Suppressor macrophage treated with lipopolysaccharide for 1 hour (primary cell): ENCODE data around the gene ENHO.
"Not testable (repeated sequence)": the region's sequence is repeated elsewhere in the genome, so short reads cannot be mapped to it uniquely, and the experiment has no call there.

Source experiments
- DNase-seq, 3 donors: peaks; one replicate each; pipeline ENCODE4 v3.0.0-alpha.2; 2020 to 2022

The ENHO gene

GRCh38 chr9:34555002-34555348 is 32.2 kb upstream of the ENHO start:
- no peak for DNase-seq

DNA sequence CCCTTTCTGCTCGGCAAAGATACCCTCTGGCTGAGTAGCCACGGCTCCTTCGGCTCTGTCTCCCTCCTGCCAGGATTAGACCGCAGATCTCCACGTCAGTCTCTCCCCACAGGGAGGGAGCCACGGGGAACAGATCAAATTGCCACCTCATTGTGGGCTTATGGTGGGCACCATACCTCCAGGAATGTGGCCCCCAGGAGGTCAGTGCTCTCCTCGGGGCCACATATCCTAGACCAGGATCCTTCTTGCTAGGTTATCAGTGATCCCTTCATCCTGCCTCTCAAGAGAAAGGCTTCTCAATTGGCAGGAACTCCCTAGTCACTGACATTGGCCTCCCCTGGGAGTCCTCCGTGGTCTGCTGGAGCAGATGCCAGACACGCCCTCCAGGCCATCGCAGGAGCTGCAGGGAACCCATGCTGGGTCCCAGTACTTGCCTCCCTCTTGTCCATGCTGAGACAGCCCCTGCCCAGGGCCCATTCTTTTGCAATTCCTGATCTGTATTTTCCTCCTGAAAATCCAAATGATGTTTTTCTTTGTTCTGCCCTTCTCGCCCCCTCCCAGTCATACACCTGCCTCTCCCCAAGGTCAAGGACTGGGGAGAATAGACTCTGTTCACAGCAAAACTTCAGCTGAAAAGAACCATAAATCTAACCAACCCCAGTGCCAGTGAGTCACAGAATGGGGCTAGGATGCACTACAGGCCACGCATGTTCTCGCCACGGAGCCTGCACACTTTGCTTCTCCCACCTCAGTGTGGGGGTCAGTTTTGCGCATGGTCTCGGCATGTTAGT is 31.6 kb upstream of the ENHO start:
- no peak for DNase-seq

DNA sequence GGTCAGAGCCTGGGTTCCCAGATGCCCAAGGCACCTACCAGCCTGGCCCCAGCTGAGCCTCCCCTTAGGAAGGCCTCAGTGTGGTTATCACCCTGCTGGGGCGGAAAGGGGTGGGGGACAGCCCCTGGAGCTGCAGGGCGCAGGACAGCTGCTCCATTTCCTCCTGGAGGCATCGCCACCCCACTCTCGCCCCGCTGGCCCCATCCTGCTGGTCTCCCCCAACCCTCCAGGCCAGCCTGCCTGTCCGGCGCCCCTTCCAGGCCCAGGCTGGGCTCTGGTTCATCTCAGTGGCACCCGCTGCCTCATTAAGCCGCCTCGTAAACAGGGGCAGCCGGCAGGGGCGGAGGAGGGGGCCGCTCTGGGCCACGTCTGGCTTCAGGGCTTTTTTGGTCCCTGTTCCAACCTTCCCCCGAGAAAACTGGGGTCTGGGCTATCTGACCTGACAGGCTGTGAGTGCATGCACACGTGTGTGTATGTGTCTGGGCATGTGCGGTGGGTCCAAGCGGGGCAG is 30.8 kb upstream of the ENHO start:
- no peak for DNase-seq

- no peak for DNase-seq
These were observed 30.2 kb upstream of the ENHO start for GRCh38 chr9:34552986-34553385.

GRCh38 chr9:34552606-34552981 is 29.8 kb upstream of the ENHO start:
- no peak for DNase-seq

- DNase-seq: no peak
These were observed 29.2 kb upstream of the ENHO start for GRCh38 chr9:34551751-34552605.

- no peak for DNase-seq
These were observed 28.0 kb upstream of the ENHO start for GRCh38 chr9:34550681-34551270.

DNA sequence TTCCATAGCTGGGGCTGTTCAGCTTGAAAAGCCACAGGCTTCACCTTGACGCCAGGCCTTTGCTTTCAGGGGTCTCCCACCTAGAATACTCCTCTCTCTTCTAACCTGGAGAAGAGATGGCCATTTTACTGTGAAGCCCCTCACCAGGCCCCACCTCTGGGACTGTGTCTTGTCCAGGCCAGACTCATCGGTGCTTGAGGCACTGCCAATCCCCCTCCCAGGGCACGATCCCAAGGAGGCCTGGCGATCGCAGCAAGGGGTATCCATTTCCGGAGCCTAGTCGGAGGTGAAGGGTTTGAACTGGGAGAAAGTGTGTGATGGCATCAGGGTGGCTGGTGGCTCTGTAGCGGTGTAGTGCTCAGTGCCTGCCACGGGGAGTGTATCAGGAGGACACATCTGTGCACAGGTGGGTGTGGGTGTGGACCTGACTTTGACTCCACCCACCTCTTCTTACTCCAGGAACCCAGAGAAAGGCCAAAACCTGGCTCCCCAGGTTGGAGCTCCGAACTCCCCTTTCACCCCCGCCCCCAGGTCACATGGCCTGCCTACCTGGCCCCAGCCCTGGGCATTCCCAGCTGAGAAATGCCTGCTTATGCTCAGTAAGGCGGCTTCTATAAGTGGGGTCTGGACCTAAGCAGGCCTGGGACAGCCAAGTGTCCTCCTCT is 27.4 kb upstream of the ENHO start:
- no peak for DNase-seq

DNA sequence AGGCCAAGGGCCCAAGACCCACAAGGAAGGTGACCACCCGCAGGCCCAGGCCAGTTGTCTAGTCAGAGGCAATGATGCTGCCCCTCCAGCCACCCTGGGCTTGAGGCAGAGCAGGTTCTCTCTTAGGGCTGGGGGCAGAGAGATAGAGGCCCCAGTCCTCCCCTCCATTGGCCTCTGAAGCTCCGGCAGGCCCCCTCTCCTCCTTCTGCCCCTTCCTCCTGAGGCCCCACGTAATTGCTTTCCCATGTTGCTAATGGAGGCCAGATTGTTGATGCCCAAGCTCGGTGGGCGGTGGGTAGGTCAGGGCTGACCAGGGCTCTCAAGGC is 26.6 kb upstream of the ENHO start:
- DNase-seq: no peak

GRCh38 chr9:34547960-34548611 is 25.3 kb upstream of the ENHO start:
- DNase-seq: peak; percentile 63 to 83 (median 74)

- peak; percentile 77 to 85 (median 80) for DNase-seq
These were observed 24.3 kb upstream of the ENHO start for GRCh38 chr9:34546834-34547827.

DNA sequence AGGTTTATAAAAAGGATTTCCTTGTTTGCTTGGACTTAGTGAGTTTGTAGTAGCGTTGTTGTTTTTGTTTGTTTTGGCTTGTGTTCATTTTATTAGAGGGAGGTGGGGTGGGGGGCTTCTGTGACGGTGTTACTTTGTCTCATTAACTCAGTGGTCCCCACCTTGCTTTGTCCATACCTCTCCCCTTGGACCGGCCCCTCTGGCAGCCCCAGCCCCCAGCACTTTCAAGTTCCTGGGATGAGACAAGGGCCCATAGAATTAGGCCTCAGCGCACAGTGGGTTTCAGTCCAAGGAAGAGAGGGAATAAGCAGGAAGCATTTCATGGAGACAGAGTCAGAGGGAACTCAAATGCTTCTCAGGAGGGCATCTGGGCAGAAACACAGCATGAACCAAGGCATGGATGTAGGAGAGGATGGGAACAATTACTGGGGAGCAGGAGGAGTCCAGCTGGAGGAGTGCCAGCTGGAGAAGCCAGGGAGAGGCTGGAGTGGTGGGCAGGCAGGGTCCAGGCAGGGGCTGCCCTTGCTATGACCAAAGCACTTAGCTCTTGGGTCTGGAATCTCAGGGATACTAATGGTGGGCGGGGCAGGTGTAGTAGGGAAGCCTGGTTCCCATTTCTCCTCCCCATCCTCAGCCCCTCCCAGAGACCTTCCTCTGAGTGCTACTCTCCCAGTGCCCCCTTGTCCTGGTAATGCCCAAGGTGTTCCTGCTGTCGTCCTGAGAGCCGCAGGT is 23.5 kb upstream of the ENHO start:
- DNase-seq: no peak

DNA sequence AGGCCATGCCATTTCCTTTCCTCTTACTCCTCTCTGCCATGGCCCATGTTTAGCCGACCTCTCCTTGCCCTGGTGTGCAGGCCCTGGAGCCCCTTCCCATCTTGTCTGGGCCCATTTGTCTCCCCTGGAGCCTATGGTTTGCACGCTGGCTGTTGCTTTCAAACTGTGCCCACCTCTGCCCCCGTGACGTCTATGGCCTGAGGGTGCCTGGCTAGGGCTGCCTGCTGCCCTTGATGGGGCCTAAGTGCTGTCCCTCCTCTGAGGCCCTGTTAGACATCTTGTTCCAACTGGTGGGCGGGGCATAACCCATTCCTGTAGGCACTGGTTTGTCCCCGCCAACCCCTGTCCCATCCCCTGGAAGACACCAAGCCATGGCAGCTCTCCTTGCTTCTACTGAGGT is 22.7 kb upstream of the ENHO start:
- no peak for DNase-seq

- DNase-seq: peak in 1 of 3 donors; percentile 5
These were observed 21.2 kb upstream of the ENHO start for GRCh38 chr9:34544035-34544434.

DNA sequence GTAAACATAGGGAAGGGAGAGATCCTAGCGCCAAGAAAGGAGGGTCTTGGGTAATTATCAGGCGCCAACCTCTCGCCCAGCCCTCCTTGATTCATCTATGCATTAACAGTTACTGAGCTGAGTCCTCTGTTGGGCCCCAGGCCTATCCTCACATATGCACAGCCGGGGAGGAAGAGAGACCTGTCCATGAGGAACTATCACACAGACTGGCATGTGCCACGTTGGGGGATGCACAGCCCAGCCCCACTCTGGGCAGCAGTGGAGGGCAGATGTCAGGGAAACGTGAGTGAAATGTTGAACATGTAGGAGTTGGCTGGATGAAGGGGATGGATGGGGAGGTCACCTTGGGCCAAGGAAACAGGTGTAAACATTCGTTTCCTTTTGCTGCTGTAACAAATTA is 18.8 kb upstream of the ENHO start:
- DNase-seq: no peak

- DNase-seq: peak; percentile 24 to 35 (median 35)
These were observed 18.0 kb upstream of the ENHO start for GRCh38 chr9:34540827-34541226.

GRCh38 chr9:34536685-34537084 is 13.9 kb upstream of the ENHO start:
- DNase-seq: no peak

- DNase-seq: not testable (repeated sequence)
These were observed 9.3 kb upstream of the ENHO start for GRCh38 chr9:34532041-34532440.

DNA sequence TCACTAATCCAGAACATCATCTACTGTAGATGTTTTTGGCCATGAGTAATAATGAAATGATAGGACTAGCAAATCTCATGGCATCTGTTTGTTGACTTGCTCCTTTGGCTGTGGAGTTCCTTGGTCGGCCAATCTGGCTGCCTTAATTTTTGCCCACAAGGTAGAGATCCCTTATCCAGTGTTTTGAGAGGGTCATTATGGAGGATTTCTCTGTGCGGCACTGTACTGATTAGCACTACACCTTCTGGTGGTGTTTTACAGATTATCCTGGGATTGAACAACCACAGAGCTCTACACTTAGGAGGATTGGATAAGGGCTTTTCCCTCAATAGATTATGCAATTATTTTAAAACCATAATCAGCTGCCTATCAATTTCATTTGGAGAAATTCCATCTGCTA is 3.2 kb upstream of the ENHO start:
- DNase-seq: no peak

GRCh38 chr9:34524349-34524748 is 1.6 kb upstream of the ENHO start:
- DNase-seq: no peak
